Upper lobe of left lung (tissue), 6 donors: ENCODE results near the gene RGL3. TPM values are rescaled to one million over a fixed set of nuclear protein-coding genes. Genes with fewer than 3 reads are reported as not detected.
"Not testable (repeated sequence)": the region's sequence is repeated elsewhere in the genome, so short reads cannot be mapped to it uniquely, and the experiment has no call there.

ENCODE experiments used
- ATAC-seq, 2 donors: fragments of 200-7000 bp; cut with Tn5 transposase; one replicate each; pipeline ENCODE4 v1.9.1; 2022; ENCODE audit warnings: mild to moderate bottlenecking in 2 of 2, moderate library complexity in 2 of 2; ENCODE audit not compliant: low FRiP score in 2 of 2
- DNase-seq, 2 donors: peaks; one replicate each; pipeline ENCODE4 v3.0.0-alpha.2; 2019 to 2020
- H3K27ac ChIP-seq, 4 donors: fragments of 200-600 bp; sonication (generic); one replicate each; pipeline ENCODE4 v1.5.1; 2016 to 2019
- H3K27me3 ChIP-seq, 4 donors: fragments of 200-600 bp; sonication (generic); one replicate each; pipeline ENCODE4 v1.5.1; 2017 to 2019
- H3K36me3 ChIP-seq, 4 donors: fragments of 200-600 bp; sonication (generic); one replicate each; pipeline ENCODE4 v1.5.1; 2016 to 2019
- H3K4me1 ChIP-seq, 4 donors: fragments of 200-600 bp; sonication (generic); one replicate each; pipeline ENCODE4 v1.5.1; 2018 to 2019
- H3K4me3 ChIP-seq, 4 donors: fragments of 200-600 bp; sonication (generic); one replicate each; pipeline ENCODE4 v1.5.1; 2017 to 2019; ENCODE audit warnings: mild to moderate bottlenecking in 2 of 4, moderate library complexity in 1 of 4
- H3K9me3 ChIP-seq, 4 donors: fragments of 200-600 bp; sonication (generic); one replicate each; pipeline ENCODE4 v1.5.1; 2018 to 2019
- CTCF ChIP-seq, 6 experiments: fragments of 450-650 bp in 4 of 6; fragments of 200-600 bp in 2 of 6; sonication (generic) in 2 of 6; IDR thresholded peaks; one replicate each; pipeline ENCODE4 v1.5.1; 2016 to 2019; ENCODE audit warnings: antibody characterized with exemption in 6 of 6
- EP300 ChIP-seq, 4 donors: sonication (generic); formaldehyde crosslinking; IDR thresholded peaks; one replicate each; pipeline ENCODE4 v1.5.1; 2017; ENCODE audit warnings: antibody characterized with exemption in 4 of 4, control low read depth in 2 of 4
- POLR2A ChIP-seq, 4 donors: fragments of 450-650 bp; IDR thresholded peaks; one replicate each; pipeline ENCODE4 v1.5.1; 2016 to 2017; ENCODE audit warnings: antibody characterized with exemption in 4 of 4, mild to moderate bottlenecking in 2 of 4
- POLR2AphosphoS5 ChIP-seq, 2 donors: sonication (generic); formaldehyde crosslinking; IDR thresholded peaks; one replicate each; pipeline ENCODE4 v1.5.1; 2017; ENCODE audit warnings: antibody characterized with exemption in 2 of 2
- WGBS, 2 donors: methylation state at CpG; one replicate each; pipeline ENCODE4 v1.1.5; 2017 to 2018; 5-methylcytosine and 5-hydroxymethylcytosine counted together
- total RNA-seq, 6 donors: library from RNA; depleted of rRNA in 4 of 6; stranded (reverse); fragments of >200 nt in 4 of 6; gene quantifications; one replicate each; pipeline versions ENCODE4 v1.1.0 to v1.2.1, GENCODE V29; 2016 to 2021
- donor health status: DM: no; HTN: no; CAD: no; lungs with moderate emphysema.
- donor health status: DM: no; HTN: yes; CAD: no; lungs with severe emphysema.

RGL3 gene
- total RNA-seq, 6 donors from 2014 or later, result 18.5 to 242 (median 44.6) TPM

GRCh38 chr19:11356074-11356397 is 63.1 kb downstream of the RGL3 start:
- Histone ChIP-seq H3K27ac (peak overlapping the region in 3 of 4 donors; percentile 75 to 96 (median 85)), H3K4me1 (peaks cover 6 to 26% (median 13%) of the 10 kb centered on the region in 4 donors), H3K27me3 (no peaks in the 10 kb centered on the region), H3K9me3 (no peaks in the 10 kb centered on the region), H3K36me3 (peaks cover 0 to 19% (median 7%) of the 10 kb centered on the region in 4 donors), H3K4me3 (peak overlapping the region; percentile 10 to 67 (median 66))
- TF ChIP-seq EP300 (IDR thresholded peaks at IDR 0.05) (no peak), CTCF (IDR thresholded peaks at IDR 0.05) (no peak), POLR2A (IDR thresholded peaks at IDR 0.05) (no peak), POLR2AphosphoS5 (IDR thresholded peaks at IDR 0.05) (no peak)
- DNase-seq (no peak), ATAC-seq (no peak)
- 85 to 95% methylated on average over 3 to 6 of the region's 6 CpGs for WGBS, 2 donors

- Histone ChIP-seq H3K27me3 (no peaks in the 10 kb centered on the region), H3K36me3 (peaks cover 0 to 18% (median 7%) of the 10 kb centered on the region in 4 donors), H3K4me1 (peaks cover 6 to 26% (median 13%) of the 10 kb centered on the region in 4 donors), H3K9me3 (no peaks in the 10 kb centered on the region), H3K27ac (peak within 1 kb of the TSS; percentile 56 to 96 (median 80)), H3K4me3 (peak within 1 kb of the TSS; percentile 27 to 67 (median 66))
- ATAC-seq (peak; percentile 93 to 98), DNase-seq (peak; percentile 95 to 97)
- WGBS, 2 donors, result 3 to 5% methylated on average over 6 to 39 of the region's 62 CpGs
- peak in 1 of 6 experiments; percentile 4 for TF ChIP-seq CTCF (IDR thresholded peaks at IDR 0.05)
- TF ChIP-seq EP300 (IDR thresholded peaks at IDR 0.05), result no peak
- TF ChIP-seq POLR2A (IDR thresholded peaks at IDR 0.05), result peak in 2 of 4 donors; percentile 34 to 76
- TF ChIP-seq POLR2AphosphoS5 (IDR thresholded peaks at IDR 0.05), result peak in 1 of 2 donors; percentile 82
Measured at GRCh38 chr19:11355160-11356073, 63.7 kb downstream of the RGL3 start, which contains the start of gene PLPPR2. Gene PLPPR2 (plus strand): TSS chr19:11355432. CDS start chr19:11357674, 2,242 bp downstream.

DNA sequence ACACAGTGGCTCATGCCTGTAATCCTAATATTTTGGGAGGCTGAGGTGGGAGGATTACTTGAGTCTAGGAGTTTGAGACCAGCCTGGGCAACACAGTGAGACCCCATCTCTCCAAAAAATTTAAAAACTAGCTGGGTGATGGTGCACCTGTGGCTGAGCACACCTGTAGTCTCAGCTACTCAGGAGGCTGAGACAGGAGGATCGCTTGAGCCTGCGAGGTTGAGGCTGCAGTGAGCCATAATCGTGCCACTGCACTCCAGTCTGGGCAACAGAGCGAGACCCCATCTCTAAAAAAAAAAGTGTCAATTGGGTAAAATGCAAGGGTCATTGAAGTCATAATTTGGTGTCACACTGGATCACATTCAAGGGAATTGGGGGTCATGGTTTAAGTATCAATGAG is 65.0 kb downstream of the RGL3 start:
- not testable (repeated sequence) for H3K4me3 ChIP-seq, H3K9me3 ChIP-seq, H3K27ac ChIP-seq, ATAC-seq, H3K36me3 ChIP-seq, H3K27me3 ChIP-seq, DNase-seq
- peaks cover 6 to 26% (median 13%) of the 10 kb centered on the region in 4 donors for H3K4me1 ChIP-seq
- WGBS, 2 donors, result 92 to 98% methylated on average over 4 of the region's 4 CpGs

DNA sequence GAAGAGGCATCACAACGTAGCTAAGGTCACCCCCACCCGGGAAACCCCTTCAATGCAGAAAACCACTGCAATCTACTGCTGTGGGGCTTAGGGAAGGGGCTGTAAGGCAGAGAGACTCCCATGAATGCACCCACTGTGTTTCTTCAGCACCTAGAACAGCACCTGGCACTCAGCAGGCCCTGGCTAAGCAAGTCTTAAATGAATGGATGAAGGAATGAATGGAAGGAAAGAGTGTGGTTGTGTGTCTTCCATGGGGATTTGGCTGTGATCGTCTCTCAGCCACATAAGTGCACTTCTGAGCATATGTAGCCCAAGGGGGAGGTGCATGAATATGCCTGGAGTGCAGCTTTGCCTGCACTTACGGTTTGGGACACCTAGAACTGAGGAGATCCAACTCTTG is 69.9 kb downstream of the RGL3 start:
- peaks cover 0 to 5% (median 1%) of the 10 kb centered on the region in 4 donors for H3K9me3 ChIP-seq
- DNase-seq, result no peak
- WGBS, 2 donors, result 88 to 96% methylated on average over 4 of the region's 4 CpGs

More for the DNA sequence above, 69.9 kb downstream of the RGL3 start:
- ATAC-seq, result no peak
- Histone ChIP-seq H3K36me3 (no peaks in the 10 kb centered on the region), H3K27ac (no peak overlapping the region), H3K4me3 (no peak overlapping the region), H3K27me3 (no peaks in the 10 kb centered on the region), H3K4me1 (peaks cover 20 to 27% (median 22%) of the 10 kb centered on the region in 4 donors)
- TF ChIP-seq POLR2A (IDR thresholded peaks at IDR 0.05), result no peak
- TF ChIP-seq POLR2AphosphoS5 (IDR thresholded peaks at IDR 0.05), result no peak
- TF ChIP-seq CTCF (IDR thresholded peaks at IDR 0.05), result no peak
- no peak for TF ChIP-seq EP300 (IDR thresholded peaks at IDR 0.05)
